D721Med (cell line): ENCODE results near the gene ZNF346.

ENCODE experiments used
- DNase-seq: peaks from one replicate; pipeline ENCODE4 v3.0.0; 2011; ENCODE audit warnings: low spot score; ENCODE audit not compliant: insufficient read length
- FAIRE-seq: peaks from 2 replicates; lab custom pipeline; 2011; peaks lifted over from hg19 to GRCh38; lab: Jason Lieb, UNC
- TF ChIP-seq, protein P1 (sequence below): IDR thresholded peaks from 2 replicates; pipeline ENCODE4 v1.5.1; 2012; ENCODE audit warnings: mild to moderate bottlenecking, control low read depth; ENCODE audit not compliant: insufficient read depth; ENCODE audit errors: missing control alignments

The ZNF346 gene

DNA sequence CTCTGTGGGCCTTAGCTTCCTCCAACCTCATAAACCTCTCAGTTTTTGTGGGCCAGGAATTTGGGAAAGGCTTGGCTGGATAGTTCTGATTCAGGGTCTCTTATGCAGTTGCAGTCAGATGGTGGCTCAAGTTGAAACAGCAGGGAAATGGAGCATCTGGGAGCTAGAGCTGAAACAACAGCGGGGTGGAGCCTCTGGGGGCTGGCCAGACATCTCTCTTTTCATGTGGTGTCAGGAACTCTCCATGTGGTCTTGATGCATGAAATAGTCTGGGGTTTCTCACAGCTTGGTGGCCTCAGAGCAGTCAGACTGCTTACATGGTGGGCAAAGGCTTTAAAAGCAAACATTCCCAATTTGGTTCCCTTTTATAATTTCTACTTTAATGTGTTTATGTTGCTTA lies 13.5 kb downstream of the ZNF346 start:
- DNase-seq (no peak), FAIRE-seq (no peak)
- TF ChIP-seq, protein P1, sequence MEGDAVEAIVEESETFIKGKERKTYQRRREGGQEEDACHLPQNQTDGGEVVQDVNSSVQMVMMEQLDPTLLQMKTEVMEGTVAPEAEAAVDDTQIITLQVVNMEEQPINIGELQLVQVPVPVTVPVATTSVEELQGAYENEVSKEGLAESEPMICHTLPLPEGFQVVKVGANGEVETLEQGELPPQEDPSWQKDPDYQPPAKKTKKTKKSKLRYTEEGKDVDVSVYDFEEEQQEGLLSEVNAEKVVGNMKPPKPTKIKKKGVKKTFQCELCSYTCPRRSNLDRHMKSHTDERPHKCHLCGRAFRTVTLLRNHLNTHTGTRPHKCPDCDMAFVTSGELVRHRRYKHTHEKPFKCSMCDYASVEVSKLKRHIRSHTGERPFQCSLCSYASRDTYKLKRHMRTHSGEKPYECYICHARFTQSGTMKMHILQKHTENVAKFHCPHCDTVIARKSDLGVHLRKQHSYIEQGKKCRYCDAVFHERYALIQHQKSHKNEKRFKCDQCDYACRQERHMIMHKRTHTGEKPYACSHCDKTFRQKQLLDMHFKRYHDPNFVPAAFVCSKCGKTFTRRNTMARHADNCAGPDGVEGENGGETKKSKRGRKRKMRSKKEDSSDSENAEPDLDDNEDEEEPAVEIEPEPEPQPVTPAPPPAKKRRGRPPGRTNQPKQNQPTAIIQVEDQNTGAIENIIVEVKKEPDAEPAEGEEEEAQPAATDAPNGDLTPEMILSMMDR: no peak

DNA sequence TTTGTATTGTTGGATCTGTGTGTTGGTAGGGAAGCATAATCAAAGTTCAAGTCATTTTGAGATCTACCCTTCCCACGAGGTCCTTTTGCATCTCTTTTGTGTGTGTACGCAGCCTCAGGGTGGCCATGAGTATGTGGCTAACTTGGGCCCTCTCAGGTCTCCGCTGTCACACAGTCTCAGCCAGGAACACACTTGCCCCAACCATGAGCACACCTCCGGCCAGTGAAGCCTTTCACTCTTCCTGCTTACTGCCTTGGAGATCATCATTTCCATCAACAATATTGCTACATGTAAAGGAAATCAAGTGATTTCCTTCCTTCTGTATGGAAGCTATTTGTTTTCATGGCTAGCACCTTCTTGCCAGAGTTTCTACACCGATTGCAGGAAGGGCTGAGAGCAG lies 13.9 kb downstream of the ZNF346 start:
- no peak for FAIRE-seq
- TF ChIP-seq, protein P1: no peak
- DNase-seq: no peak

DNA sequence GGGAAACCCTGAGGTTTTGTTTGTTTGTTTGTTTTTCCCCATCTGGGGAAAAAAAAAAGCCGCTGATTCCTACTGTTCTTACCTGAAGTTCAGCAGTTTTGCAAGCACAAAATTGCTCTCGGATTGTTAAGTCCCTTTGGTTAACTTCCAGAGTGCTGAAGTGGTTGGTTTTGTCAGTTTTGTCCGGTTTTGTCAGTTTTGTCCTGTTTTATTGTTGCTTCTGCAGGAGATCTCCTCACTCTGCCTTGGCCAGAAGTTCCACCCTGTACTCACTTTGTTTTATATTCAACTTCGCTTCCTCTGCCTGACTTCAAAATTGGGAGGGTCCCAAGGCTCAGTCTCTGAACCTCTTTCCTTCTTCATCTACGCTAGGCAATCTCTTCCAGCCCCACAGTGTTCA lies 14.4 kb downstream of the ZNF346 start:
- DNase-seq (no peak), FAIRE-seq (no peak)
- TF ChIP-seq, protein P1: no peak

DNA sequence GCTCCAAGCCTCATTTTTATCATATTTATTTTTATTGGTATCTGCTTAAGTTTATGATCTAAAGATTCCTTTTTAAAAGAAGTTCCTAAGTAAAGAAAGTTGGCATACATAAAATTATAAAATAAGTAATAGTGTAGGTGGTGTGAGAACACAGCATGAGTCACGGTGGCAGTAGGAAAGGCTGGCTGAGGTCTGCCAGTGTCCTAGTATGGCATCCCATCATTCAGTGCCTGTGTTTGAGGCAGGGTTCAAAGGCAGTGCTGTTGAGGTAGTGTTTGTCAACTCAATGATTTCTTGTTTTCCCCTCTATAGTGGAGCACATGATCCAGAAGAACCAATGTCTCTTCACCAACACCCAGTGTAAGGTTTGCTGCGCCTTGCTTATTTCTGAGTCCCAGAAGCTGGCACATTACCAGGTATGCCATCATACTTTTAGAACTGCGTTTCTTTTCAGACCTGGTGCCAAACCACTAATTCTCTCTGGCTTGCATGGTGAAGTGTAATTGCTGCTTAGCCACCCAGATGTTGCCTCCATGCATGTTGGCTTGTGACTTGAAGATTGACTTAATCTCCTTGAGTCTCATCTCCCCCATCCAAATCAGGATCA lies 18.4 kb downstream of the ZNF346 start:
- TF ChIP-seq, protein P1: no peak
- no peak for FAIRE-seq
- DNase-seq: no peak

DNA sequence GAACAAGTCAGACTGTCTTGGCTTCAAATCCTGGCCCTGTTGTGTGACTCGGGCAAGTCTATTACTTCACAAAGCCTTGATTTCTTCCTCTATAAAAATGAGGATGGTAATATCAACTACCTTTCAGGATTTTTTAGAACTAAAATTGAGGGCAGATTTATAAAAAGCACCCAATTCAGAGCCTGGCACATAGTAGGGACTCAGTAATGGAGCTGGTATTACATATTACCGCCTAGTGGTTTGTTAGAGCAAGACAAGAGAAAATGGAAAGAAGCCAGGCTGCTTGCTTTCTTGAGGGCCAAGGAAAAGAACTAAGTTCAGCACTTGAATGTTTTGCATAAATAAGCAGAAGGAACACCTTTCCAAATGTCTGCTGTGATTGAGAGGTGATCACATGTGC lies 19.4 kb downstream of the ZNF346 start:
- DNase-seq (no peak), FAIRE-seq (no peak)
- TF ChIP-seq, protein P1: no peak

DNA sequence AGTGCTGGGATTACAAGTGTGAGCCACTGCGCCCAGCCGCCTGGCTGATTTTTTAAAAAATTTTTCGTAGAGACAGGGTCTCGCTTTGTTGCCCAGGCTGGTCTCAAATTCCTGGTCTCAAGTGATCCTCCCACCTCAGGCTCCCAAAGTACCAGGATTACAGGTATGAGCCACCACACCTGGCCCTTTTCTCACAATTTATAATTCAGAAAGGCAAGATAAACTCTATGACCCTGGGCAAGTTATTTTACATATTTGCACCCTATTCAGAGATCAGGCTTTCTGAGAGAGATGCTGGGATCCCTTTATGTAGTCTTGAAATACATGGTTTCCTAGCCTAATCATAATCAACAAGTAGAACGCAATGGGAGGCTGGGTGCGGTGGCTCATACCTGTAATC lies 20.6 kb downstream of the ZNF346 start:
- TF ChIP-seq, protein P1: no peak
- FAIRE-seq (no peak), DNase-seq (no peak)

DNA sequence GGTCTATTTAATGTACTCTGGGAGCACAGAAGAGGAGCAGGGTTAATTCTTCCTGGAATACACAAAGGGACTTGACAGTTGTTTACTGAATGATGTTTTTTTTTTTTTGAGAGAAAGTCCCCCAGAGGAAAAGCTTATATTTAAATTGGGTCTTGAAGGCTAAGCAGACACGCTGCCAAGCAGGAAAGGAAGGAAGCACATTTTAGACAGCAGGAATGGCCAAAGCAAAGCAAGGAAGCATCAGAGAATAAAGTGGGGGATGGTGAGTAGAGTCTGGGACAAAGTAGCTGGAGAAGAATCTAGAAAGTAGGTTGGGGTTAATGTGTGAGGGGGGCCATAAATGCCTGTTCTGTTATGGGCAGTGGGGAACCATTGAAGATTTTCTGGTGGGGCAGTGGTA lies 21.5 kb downstream of the ZNF346 start:
- DNase-seq (no peak), FAIRE-seq (no peak)
- TF ChIP-seq, protein P1: no peak
